H1 (cell line): ENCODE data around the gene DIPK1C. TPM values are rescaled to one million over a fixed set of nuclear protein-coding genes. Genes with fewer than 3 reads are reported as not detected.

Source experiments
- GTF2F1 ChIP-seq: IDR thresholded peaks from 2 replicates; pipeline ENCODE4 v1.6.1; 2012; ENCODE audit warnings: low read depth, low read length, improper control_type of control experiment, borderline replicate concordance
- JUND ChIP-seq: IDR thresholded peaks from 2 replicates; pipeline ENCODE4 v1.6.1; 2011; ENCODE audit warnings: mild to moderate bottlenecking, improper control_type of control experiment, low read length
- KDM4A ChIP-seq: IDR thresholded peaks from one replicate; pipeline ENCODE4 v1.7.1; 2012; ENCODE audit warnings: low read depth, mild to moderate bottlenecking, moderate library complexity, low read length, inconsistent platforms; ENCODE audit not compliant: severe bottlenecking
- PHF8 ChIP-seq: fragments of 200-600 bp; sonication (generic); conservative IDR thresholded peaks from 2 replicates; pipeline ENCODE4 v1.7.1; 2012; ENCODE audit warnings: low read depth, mild to moderate bottlenecking, inconsistent platforms, low read length, moderate library complexity
- POLR2A ChIP-seq, 2 experiments: IDR thresholded peaks; 1 replicate in 1 of 2; 2 replicates in 1 of 2; pipeline ENCODE4 v1.6.1; 2011; ENCODE audit warnings: low read depth in 2 of 2, low read length in 2 of 2, mild to moderate bottlenecking in 2 of 2; ENCODE audit errors: control extremely low read depth in 1 of 2
- POU5F1 ChIP-seq: IDR thresholded peaks from 2 replicates; pipeline ENCODE4 v1.6.1; 2011; ENCODE audit warnings: low read depth, mild to moderate bottlenecking, low read length, moderate library complexity
- SIN3A ChIP-seq, 2 experiments: IDR thresholded peaks in 1 of 2; conservative IDR thresholded peaks in 1 of 2; 2 replicates each; pipeline ENCODE4 v1.6.1; 2011 to 2012; ENCODE audit warnings: low read length in 2 of 2, improper control_type of control experiment in 1 of 2, low read depth in 1 of 2, mild to moderate bottlenecking in 1 of 2
- TAF1 ChIP-seq: IDR thresholded peaks from 2 replicates; pipeline ENCODE4 v1.6.1; 2011; ENCODE audit warnings: mild to moderate bottlenecking, low read depth, low read length
- TBP ChIP-seq: IDR thresholded peaks from 2 replicates; pipeline ENCODE4 v1.6.1; 2011; ENCODE audit warnings: low read depth, low read length, improper control_type of control experiment
- ZNF274 ChIP-seq: IDR thresholded peaks from 2 replicates; pipeline ENCODE4 v1.7.0; 2012; ENCODE audit warnings: low read length, borderline replicate concordance; ENCODE audit errors: extremely low read depth
- polyA plus RNA-seq, 7 experiments: library from polyadenylated mRNA; depleted of rRNA in 3 of 7; stranded (reverse) in 5 of 7; unstranded in 2 of 7; fragments of >200 nt in 5 of 7; fragments of 200-250 nt in 2 of 7; gene quantifications; 1 replicate in 5 of 7; 2 replicates in 1 of 7; 4 replicates in 1 of 7; pipeline versions ENCODE4 v1.2.1 to v1.2.3, GENCODE V29; 2011 to 2013; ENCODE audit warnings: missing spikeins in 2 of 7, mixed read lengths in 2 of 7
- total RNA-seq: library from RNA; stranded (reverse); fragmentation: NEBNext Ultra II Directional; extraction: Animal tissue kit (Norgen Biotek cat#: 25700); gene quantifications from 2 replicates; pipeline ENCODE4 v1.2.1, GENCODE V29; 2021

Gene DIPK1C
- total and polyA plus RNA-seq, 2 of the 8 experiments (the other 6 are each of a cell fraction or from before 2014, with no cell fraction given), result 0.08 TPM; not detected in 1

- TF ChIP-seq JUND, result peak; percentile 99
- TF ChIP-seq SIN3A (conservative IDR thresholded peaks at IDR 0.05 in 1 of 2, IDR thresholded peaks at IDR 0.05 in 1 of 2; ENCODE audit: low read depth in 1 of 2, low read length in 2 of 2), result peak; percentile 15 to 83; a peak in 2 of 4 replicates
- peak; percentile 66 for TF ChIP-seq TBP
- no peak for TF ChIP-seq POU5F1
- no peak for TF ChIP-seq GTF2F1
- TF ChIP-seq ZNF274, result no peak
- TF ChIP-seq PHF8, result peak; percentile 82
- TF ChIP-seq TAF1, result peak; percentile 72
- TF ChIP-seq POLR2A (IDR thresholded peaks at IDR 0.05; ENCODE audit: control extremely low read depth in 1 of 2, low read depth in 2 of 2, low read length in 2 of 2), result peak; percentile 82 to 92
- TF ChIP-seq KDM4A, result peak; percentile 78
Measured at GRCh38 chr18:74495581-74496507, 38.7 kb upstream of the DIPK1C start, which contains the start of gene CNDP2 (continued).
